HS-27A (cell line): ENCODE results near the gene LMLN.
"Not testable (repeated sequence)": the region's sequence is repeated elsewhere in the genome, so short reads cannot be mapped to it uniquely, and the experiment has no call there.

Source experiments
- DNase-seq: peaks from one replicate; pipeline ENCODE4 v3.0.0-alpha.2; 2012; ENCODE audit warnings: low read depth, missing footprints

LMLN gene

DNA sequence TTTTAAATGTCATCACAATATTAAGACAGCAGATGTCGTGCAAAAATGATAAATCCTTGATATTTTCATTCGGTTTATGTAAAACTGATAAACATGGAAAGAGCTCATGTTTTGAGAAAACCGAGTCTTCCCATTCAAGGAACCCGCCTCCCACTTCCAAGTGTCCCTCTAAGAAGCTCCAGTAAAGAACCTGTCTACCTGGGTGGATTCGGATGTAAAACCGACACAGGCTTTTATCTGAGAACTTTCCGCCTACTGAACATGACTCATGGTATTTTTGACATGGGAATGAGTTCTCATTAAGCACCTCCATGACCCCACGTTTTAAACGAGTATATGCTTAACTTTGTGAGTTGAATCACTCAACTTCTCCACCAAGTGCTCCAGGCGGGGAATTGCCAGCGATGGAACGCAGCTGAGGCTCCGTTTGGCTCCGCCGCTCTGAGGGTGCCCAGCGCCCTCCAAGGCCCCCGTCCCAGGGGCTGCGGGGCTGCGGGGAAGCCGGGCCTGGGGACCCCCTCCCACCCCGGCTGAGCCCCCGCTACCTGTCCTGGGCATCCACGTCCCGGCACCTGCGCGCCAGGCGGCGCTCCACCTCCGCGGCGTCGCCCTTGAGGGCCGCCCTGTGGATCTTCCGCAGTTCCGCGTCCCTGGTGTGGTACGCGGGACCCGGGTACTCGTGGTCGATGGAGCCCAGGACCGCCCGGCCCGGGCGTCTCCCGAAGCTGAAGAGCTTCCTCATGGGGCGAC is 119.9 kb downstream of the LMLN start:
- DNase-seq: no peak

DNA sequence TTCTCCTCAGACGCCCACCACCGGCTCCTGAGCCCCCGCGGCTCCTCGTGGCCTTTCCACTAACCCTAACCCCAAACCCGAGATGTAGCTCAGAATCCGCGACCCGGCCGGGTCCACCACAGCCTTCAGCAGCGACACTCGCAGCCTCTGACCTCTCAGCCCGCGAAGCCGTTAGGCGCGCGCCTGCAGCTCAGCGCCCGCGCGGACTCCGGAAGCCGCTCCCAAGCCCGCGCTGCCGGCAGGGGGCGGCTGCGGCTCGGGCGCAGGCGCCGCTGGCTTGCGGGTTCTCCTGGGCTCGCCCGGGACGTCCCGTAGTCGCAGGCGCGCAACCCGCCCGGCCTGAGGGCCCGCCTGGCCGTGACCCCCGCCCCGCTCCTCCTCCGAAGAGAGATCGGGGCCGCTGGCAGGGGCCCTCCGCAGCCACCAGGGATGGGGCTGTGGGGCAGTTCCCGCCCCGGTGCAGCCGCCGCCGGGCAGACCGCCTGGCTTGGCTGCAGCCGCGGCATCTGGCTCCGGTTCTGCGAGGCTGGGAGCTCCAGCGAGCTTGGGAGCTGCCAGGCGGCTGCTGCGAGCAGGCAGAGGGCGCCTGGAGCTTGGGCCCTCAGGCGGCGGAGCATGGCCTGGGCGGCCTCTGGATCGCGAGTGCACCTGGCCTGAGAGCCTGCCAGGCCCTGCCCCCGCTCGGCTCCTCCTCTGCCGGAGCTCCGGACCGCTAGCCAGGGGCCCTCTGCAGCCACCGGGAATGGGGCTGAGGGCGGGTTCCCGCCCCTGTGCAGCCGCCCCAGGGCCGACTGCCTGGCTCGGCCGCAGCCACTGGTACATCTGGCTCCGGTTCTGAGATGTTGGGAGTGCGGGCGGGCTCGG is 120.7 kb downstream of the LMLN start:
- peak; percentile 29 for DNase-seq

GRCh38 chr3:198081421-198081844 is 121.4 kb downstream of the LMLN start:
- DNase-seq: no peak

DNA sequence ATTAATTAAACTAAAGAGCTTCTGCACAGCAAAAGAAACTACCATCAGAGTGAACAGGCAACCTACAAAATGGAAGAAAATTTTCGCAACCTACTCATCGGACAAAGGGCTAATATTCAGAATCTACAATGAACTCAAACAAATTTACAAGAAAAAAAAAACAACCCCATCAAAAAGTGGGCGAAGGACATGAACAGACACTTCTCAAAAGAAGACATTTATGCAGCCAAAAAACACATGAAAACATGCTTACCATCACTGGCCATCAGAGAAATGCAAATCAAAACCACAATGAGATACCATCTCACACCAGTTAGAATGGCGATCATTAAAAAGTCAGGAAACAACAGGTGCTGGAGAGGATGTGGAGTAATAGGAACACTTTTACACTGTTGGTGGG is 122.2 kb downstream of the LMLN start:
- DNase-seq: not testable (repeated sequence)

DNA sequence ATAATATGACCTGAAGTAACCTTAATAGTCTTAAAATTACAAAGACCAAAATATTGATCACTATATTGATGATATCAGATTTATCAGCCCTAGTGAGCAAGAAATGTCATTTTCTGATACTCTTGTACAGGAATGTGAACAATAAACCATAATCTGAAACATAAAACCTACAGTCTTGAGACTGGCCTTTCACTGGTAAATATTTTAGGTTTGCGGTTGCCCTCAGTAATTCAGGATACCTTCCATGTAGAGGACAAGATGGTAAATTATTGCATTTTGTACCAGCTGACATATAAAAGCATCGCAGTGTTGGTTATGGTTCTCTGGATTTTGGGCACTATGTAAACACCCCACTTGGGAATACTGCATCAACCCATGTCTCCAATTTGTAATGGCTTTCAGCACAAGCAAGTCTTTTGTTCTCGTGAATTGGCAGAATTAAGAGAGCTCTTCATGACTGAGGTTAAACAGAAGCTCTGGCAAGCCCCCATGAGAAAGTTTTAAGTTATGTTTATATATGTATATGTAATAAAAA is 128.5 kb downstream of the LMLN start:
- DNase-seq: no peak

GRCh38 chr3:198090795-198091332 is 130.8 kb downstream of the LMLN start:
- no peak for DNase-seq

DNA sequence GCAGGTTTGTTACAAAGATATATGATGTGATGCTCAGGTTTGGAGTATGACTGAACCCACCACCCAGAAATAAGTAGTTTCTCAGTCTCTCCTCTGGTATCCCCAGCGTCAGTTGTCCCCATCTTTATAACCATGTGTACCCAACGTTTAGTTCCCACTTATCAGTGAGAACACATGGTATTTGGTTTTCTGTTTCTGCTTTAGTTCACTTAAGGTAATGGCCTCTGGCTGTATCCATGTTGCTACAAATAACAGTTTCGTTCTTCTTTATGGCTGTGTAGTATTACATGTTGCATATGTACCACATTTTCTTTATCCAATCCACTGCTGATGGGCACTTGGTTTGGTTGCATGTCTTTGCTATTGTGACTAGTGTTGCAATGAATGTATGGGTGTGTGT is 132.3 kb downstream of the LMLN start:
- no peak for DNase-seq

DNA sequence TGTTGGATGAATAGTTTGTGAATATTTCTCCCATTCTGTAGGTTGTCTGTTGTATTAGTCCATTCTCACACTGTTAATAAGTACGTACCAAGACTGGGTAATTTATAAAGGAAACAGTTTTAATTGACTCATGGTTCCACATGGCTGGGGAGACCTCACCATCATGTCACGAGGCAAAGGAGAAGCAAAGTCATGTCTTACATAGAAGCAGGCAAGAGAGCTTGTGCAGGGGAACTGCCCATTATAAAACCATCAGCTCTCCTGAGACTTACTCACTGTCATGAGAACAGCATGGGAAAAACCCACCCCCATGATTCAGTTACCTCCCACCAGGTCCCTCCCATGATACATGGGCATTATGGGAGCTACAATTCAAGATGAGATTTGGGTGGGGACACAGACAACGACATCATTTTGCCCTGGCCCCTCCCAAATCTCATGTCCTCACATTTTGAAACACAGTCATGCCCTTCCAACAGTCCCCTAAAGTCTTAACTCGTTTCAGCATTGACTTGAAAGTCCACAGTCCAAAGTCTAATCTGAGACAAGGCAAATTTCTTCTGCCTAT is 133.2 kb downstream of the LMLN start:
- no peak for DNase-seq
